ENCODE measurements around the gene CIDEC. TPM values are rescaled to one million over a fixed set of nuclear protein-coding genes. Genes with fewer than 3 reads are reported as not detected.
"Not testable (repeated sequence)": the region's sequence is repeated elsewhere in the genome, so short reads cannot be mapped to it uniquely, and the experiment has no call there.

The CIDEC gene
- total and polyA plus RNA-seq, 9 of the 15 experiments (the other 6 are each of a cell fraction or from before 2014, with no cell fraction given) = not detected

DNA sequence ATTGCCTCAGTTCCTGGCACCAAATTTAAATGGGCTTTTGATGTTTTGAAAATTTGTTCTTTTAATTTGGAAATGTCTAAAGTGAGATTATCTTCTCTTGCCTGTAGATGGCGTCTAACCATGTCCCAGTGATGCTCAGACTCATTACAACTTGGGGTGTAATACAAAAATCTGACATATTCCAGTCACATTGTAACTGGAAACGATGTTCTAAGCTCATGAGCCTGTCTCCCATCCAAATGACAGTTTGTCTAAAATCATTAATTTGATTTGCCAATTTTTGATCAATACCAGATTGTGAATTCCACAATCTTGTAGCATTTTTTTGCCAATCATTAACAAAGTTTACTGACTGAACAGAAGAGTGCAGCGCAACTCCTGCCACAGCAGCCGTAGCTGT lies 31.2 kb downstream of the CIDEC start:
- intact Hi-C loops (cut with micrococcal nuclease) = loop anchor here (10.0 kb wide), 1 partner anchor 176 kb away; the partner anchor contains the start of gene FANCD2
- TF ChIP-seq SMC3 (conservative IDR thresholded peaks at IDR 0.05; ENCODE audit: insufficient read depth, low read depth, low read length) (peak; percentile 47; the same call in 1 of the 2 replicates), ATF7 (IDR thresholded peaks at IDR 0.05) (peak; percentile 25; the same call in 1 of the 2 replicates), TBL1XR1 (IDR thresholded peaks at IDR 0.05; ENCODE audit: low read length in 2 of 2) (0 out of 4 replicates have a peak, but pooled peaks of 1 of the 2 experiments have one; percentile 26), RCOR1 (IDR thresholded peaks at IDR 0.05; ENCODE audit: borderline replicate concordance in 1 of 2, low read depth in 2 of 2, low read length in 2 of 2) (peak in 1 of 2 experiments; percentile 27; a peak in 1 of 4 replicates), SOX6 (IDR thresholded peaks at IDR 0.05) (0 out of 2 replicates have a peak, but pooled peaks have one; percentile 9)
- TF ChIP-seq, protein P1, sequence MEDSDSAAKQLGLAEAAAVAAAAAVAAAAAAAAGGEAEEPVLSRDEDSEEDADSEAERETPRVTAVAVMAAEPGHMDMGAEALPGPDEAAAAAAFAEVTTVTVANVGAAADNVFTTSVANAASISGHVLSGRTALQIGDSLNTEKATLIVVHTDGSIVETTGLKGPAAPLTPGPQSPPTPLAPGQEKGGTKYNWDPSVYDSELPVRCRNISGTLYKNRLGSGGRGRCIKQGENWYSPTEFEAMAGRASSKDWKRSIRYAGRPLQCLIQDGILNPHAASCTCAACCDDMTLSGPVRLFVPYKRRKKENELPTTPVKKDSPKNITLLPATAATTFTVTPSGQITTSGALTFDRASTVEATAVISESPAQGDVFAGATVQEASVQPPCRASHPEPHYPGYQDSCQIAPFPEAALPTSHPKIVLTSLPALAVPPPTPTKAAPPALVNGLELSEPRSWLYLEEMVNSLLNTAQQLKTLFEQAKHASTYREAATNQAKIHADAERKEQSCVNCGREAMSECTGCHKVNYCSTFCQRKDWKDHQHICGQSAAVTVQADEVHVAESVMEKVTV (CRISPR knock-in tag; IDR thresholded peaks at IDR 0.05) = 0 out of 2 replicates have a peak, but pooled peaks have one; percentile 14
- TF ChIP-seq, protein P2, sequence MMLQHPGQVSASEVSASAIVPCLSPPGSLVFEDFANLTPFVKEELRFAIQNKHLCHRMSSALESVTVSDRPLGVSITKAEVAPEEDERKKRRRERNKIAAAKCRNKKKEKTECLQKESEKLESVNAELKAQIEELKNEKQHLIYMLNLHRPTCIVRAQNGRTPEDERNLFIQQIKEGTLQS (IDR thresholded peaks at IDR 0.05) = not testable (repeated sequence)
- TF ChIP-seq, protein P2 (CRISPR knock-in tag; conservative IDR thresholded peaks at IDR 0.05) = 0 out of 2 replicates have a peak, but pooled peaks have one; percentile 24
- TF ChIP-seq, protein P3, sequence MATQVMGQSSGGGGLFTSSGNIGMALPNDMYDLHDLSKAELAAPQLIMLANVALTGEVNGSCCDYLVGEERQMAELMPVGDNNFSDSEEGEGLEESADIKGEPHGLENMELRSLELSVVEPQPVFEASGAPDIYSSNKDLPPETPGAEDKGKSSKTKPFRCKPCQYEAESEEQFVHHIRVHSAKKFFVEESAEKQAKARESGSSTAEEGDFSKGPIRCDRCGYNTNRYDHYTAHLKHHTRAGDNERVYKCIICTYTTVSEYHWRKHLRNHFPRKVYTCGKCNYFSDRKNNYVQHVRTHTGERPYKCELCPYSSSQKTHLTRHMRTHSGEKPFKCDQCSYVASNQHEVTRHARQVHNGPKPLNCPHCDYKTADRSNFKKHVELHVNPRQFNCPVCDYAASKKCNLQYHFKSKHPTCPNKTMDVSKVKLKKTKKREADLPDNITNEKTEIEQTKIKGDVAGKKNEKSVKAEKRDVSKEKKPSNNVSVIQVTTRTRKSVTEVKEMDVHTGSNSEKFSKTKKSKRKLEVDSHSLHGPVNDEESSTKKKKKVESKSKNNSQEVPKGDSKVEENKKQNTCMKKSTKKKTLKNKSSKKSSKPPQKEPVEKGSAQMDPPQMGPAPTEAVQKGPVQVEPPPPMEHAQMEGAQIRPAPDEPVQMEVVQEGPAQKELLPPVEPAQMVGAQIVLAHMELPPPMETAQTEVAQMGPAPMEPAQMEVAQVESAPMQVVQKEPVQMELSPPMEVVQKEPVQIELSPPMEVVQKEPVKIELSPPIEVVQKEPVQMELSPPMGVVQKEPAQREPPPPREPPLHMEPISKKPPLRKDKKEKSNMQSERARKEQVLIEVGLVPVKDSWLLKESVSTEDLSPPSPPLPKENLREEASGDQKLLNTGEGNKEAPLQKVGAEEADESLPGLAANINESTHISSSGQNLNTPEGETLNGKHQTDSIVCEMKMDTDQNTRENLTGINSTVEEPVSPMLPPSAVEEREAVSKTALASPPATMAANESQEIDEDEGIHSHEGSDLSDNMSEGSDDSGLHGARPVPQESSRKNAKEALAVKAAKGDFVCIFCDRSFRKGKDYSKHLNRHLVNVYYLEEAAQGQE (IDR thresholded peaks at IDR 0.05; ENCODE audit: borderline replicate concordance) = peak; percentile 40; the same call in 1 of the 2 replicates
- TF ChIP-seq, protein P3 (CRISPR knock-in tag; IDR thresholded peaks at IDR 0.05; ENCODE audit: low read depth) = not testable (repeated sequence)

More for the DNA sequence above, 31.2 kb downstream of the CIDEC start:
- BruUV-seq (replicated peaks); H3K36me3 ChIP-seq (ENCODE audit: control insufficient read depth, insufficient read depth, low read length); H3K27me3 ChIP-seq (ENCODE audit: control insufficient read depth in 2 of 2, insufficient read depth in 2 of 2, low read length in 2 of 2); FAIRE-seq; H3K4me3 ChIP-seq; H3K4me1 ChIP-seq (replicated peaks in 1 of 2; ENCODE audit: control insufficient read depth in 2 of 2, insufficient read depth in 2 of 2, low read length in 2 of 2); H3K27ac ChIP-seq (ENCODE audit: extremely low read depth, low read depth, low read length); H3K79me2 ChIP-seq (ENCODE audit: control insufficient read depth, insufficient read depth, low read length); H3K9me3 ChIP-seq (replicated peaks; ENCODE audit: control insufficient read depth, insufficient read depth, low read depth, low read length); H4K20me1 ChIP-seq (replicated peaks; ENCODE audit: control insufficient read depth, insufficient read depth, low read length); H3K9ac ChIP-seq (ENCODE audit: insufficient read depth in 1 of 2, low read depth in 2 of 2, low read length in 2 of 2); H3K4me2 ChIP-seq (ENCODE audit: insufficient read depth, low read length); H3K9me1 ChIP-seq (ENCODE audit: control insufficient read depth, insufficient read depth, low read length); CTCF ChIA-PET (ENCODE audit: low intra/inter-chr PET ratio); ATAC-seq; POLR2A ChIA-PET: not testable (repeated sequence)
- in situ Hi-C loops (cut with MboI) = loop anchor here (25.0 kb wide), 1 partner anchor 888 kb away; no protein-coding TSS in a partner anchor
- WGBS (ENCODE audit: insufficient coverage, low coverage, missing lambda C conversion rate) = 25% methylated on average over 4 of the region's 4 CpGs
- DNase-seq (ENCODE audit: extremely low read depth in 1 of 4, low spot score in 3 of 4) = peak in 1 of 4 experiments; percentile 49
- peak overlapping the region; percentile 46; the same call in 1 of the 2 replicates for H2AFZ ChIP-seq (ENCODE audit: low read depth, low read length)
